ENCODE results near the gene SCYGR4.
"Not testable (repeated sequence)": the region's sequence is repeated elsewhere in the genome, so short reads cannot be mapped to it uniquely, and the experiment has no call there.

The SCYGR4 gene, protein sequence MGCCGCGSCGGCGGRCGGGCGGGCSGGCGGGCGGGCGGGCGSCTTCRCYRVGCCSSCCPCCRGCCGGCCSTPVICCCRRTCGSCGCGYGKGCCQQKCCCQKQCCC

GRCh38 chr2:227617316-227618230 is at the start of gene SCYGR4:
Gene SCYGR4 (plus strand): TSS chr2:227617498. CDS start chr2:227617498, 0 bp downstream.
- no peak for DNase-seq (ENCODE audit: low read depth)

DNA sequence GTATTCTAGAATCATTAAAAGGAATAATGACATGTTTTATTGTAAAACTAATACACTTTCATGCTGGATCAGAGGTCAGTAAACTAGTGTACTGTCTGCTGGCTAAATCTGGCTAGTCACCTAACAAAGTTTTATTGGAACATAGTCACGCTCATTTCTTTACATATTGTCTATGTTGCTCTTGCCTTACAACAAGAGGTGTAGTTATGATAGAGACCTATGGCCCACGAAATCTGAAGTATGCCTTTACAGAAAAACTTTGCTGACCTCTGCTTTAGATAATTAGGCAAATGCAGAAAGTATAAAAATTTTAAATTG is 48.5 kb upstream of the SCYGR4 start:
- no peak for DNase-seq (ENCODE audit: low read depth)

DNA sequence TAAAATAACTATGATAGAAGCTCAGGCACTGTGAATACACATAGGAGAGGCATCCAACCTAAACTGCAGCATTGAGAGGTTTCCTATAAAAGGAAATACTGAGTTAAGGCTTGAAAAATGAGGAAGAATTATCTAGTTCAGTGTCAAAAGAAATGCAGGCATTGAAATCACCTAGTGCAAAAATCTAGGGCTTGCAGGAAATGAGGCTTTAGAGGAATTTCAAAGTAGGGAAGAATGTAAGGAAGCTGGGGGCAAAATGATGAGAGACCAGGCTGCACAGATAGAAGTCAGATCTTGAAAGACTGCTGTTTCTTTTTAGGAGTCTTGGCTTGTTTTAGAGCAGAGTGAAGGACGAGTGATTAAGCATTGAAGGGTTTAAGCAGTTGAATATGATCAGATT is 46.7 kb upstream of the SCYGR4 start:
- DNase-seq (ENCODE audit: low read depth), result no peak

GRCh38 chr2:227576110-227576509 is 41.2 kb upstream of the SCYGR4 start:
- DNase-seq (ENCODE audit: low read depth), result no peak

GRCh38 chr2:227576812-227577211 is 40.5 kb upstream of the SCYGR4 start:
- no peak for DNase-seq (ENCODE audit: low read depth)

DNA sequence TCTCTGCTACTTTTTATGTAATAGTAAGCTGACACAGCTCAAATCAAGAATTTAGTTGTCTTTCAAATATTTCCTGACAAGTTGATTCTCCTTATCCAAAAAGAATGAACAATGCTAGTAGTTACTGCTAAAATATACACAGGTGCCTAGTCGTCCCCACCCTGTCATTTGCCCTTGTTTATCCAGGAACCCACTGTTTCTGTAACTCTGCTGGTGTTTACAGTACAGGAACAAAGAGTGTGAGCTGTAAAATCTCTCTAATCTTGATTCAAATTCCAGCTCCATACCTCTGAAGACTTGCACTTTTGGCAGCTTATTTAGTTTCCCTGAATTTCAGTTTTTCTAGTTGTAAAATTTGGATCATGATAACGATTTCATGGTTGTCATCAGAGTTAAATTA is 39.7 kb upstream of the SCYGR4 start:
- DNase-seq (ENCODE audit: low read depth), result no peak

- DNase-seq (ENCODE audit: low read depth), result no peak
Observed at GRCh38 chr2:227578642-227579041, 38.7 kb upstream of the SCYGR4 start.

DNA sequence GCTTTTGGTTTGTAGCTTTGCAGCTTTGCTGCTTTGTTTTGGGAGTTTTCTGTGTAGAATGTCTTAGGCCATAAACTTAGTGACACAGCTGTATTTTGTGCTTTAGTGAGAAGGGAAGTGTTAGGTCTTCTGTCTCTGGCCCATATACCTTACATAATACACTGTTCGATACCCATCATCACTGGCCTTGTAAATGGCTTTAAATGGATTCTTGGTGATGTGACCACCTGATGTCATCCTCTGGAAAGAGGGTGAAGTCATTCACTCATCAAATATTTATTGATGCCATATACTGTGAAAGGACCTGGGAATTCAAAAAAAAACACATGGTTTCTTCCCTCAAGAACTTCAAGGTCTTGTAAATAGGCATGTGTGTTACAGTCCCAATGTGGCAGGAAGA is 37.5 kb upstream of the SCYGR4 start:
- no peak for DNase-seq (ENCODE audit: low read depth)

- DNase-seq (ENCODE audit: low read depth), result no peak
Observed at GRCh38 chr2:227582369-227582768, 34.9 kb upstream of the SCYGR4 start.

DNA sequence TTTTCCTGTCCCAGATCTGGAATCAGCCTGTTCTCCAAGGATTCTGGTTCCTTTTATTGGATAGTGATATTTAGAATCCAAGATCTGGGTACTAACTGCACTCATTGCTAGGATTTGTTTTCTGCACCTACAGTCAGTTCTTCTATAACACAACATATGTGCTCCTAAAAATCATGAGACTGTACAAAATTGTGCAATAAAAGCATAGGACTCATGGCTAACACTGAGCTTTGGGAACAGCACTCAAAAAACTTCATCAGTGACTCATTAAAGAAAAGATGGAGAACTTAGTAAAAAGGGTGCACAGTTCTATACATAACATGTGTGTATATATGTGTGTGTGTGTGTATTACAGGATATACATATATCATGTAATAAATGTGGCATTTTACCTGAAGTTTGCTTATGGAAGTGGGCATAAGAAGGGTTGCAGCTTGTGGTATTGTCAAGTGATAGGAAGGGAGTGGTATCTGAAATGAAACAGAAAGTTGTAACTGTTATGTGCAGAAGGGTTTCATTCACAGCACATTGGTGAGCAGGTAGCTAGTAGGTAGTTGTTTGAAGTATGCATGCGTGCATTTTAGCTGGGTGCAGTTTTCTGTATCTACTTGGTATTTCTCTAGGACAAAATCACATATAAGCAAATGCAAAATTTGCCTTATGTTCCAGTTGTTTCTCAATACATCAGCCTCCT is 24.5 kb upstream of the SCYGR4 start:
- DNase-seq (ENCODE audit: low read depth), result no peak

- DNase-seq (ENCODE audit: low read depth), result no peak
Observed at GRCh38 chr2:227595797-227596196, 21.5 kb upstream of the SCYGR4 start.

GRCh38 chr2:227597036-227597435 is 20.3 kb upstream of the SCYGR4 start:
- DNase-seq (ENCODE audit: low read depth), result no peak

DNA sequence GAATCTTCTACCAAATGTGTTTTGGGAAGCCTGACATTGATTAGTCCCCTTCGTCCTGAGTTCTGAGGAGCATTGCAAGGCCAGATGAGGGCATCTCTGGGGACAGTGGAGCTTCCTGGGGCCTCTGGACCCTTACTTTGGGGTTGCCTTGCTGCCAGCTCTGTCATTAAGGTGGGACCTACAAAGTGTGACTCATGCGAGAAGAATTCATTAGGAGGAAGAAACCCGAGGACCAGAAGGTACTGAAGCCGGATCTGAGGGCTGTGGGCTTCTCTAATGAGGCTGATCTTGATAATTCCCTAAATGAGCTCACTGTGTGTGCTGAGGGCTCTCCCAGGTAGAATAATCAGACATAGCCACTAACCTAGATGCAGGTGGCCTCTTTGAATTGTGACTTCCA is 19.3 kb upstream of the SCYGR4 start:
- DNase-seq (ENCODE audit: low read depth), result no peak

GRCh38 chr2:227598835-227599503 is 18.3 kb upstream of the SCYGR4 start, which contains the start of gene SCYGR2:
Gene SCYGR2 (plus strand): TSS chr2:227598893. CDS start chr2:227598893, 0 bp downstream.
- DNase-seq (ENCODE audit: low read depth), result not testable (repeated sequence)

DNA sequence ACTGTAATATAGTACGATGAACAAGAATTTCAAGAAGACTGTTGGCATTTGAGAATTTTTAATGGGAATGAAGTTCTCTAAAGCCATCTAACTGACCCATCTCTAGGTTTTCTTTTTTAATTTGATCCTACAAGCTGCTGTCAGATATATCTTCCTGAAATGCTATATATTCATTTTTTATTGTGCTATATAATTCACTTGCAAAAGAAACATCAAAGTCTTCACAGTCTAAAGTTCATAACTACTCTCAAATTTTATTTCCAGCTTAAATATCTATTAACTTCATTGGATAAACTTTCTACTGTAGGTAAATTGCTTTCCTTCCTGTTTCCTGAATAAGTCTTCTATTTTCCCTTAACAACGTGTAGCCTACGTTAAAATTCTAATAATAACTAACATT is 14.9 kb upstream of the SCYGR4 start:
- no peak for DNase-seq (ENCODE audit: low read depth)

DNA sequence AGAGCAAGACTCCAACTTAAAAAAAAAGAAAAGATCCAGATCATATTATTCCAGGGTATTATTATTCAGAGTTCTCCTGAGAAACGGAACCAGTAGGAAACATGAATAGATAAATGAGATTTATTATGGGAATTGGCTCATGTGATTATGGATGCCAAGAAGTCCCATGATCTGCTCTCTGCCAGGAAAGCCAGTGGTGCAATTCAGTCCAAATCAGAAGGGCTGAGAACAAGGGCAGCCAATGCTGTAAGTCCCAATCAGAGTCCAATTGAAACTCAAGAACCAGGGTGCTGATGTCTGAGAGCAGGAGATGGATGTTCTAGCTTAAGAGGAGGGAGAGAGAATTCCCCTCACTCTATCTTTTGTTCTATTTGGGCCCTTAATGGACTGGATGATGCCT is 10.8 kb upstream of the SCYGR4 start:
- DNase-seq (ENCODE audit: low read depth), result no peak

DNA sequence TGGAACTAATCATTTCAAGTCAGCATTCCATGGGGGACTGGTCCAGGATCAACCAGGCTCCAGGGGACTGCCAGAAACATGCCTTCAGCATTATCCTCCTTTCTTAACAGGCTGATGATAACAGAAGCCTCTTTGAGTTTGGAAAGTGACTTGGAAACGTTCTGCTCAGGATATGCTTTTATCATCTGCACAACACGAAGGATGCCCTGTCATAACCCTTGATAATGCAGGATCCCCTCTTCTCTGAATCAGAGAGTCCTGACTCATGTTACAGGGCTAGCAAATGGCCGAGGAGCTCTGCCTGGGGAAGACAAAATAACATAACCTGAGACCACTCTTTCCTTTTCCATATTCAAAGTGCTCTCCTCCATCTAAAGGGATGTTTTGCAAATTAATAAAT is 9.4 kb upstream of the SCYGR4 start:
- no peak for DNase-seq (ENCODE audit: low read depth)

DNA sequence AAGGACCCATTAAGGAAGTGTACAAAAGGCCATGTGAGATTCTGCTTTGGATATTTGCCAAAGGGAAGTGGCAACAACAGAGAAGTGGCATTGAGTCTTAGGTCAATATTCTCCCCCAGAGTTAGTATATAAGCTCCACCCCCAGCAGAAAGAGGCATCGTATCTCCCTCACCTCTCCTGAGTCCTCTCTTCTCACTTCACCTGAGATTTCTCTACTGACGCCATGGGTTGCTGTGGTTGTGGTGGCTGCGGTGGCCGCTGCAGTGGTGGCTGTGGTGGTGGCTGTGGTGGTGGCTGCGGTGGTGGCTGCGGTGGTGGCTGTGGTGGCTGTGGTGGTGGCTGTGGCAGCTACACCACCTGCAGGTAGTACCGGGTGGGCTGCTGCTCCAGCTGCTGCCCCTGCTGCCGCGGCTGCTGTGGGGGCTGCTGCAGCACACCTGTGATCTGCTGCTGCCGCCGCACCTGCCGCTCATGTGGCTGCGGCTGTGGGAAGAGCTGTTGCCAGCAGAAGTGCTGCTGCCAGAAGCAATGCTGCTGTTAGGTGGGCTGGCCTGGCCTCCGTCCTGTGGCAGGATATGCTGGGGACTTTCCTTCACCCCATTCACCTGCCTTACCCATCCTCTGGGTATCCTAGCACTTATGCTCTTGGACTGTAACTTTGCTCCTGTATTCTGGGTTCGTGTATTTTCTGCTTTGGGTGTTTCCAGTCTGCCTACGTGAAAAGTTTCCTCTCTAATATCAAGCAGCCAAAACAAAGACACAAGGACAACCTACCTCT is 8.5 kb upstream of the SCYGR4 start:
- no peak for DNase-seq (ENCODE audit: low read depth)

GRCh38 chr2:227610123-227610522 is 7.2 kb upstream of the SCYGR4 start:
- no peak for DNase-seq (ENCODE audit: low read depth)

DNA sequence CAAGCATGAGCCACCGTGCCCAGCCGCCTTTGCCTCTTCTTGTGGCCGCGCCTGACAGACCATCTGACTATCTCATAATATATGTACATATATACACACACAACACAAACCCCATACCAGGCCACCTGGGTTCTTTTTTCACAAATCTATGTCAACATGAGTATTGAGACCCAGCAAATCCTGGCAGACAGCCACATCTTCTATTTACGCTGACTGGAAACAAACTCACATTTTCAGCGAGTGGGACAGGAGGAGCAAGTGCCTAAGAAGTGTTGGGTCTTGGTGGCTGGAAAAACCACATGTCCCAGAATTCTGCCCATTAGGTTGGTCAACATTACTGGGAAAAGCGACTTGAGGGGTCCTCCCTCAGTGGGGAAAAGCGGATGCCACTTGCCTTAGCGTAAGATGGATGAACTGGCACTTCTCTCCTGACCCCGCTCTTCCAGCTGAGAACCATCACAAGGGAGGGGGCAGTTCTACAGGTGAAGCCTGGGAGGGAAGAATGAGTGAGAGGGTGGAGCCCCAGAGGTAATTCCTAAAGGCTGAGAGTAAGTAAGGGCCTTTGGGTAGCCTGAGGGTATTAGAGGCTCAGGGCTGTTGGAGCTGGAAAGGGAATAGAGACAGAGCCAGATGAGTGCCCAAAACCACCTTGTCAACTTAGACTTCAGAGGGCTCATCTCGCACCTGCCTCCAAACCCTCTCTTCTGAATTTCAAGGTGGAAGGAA is 4.6 kb upstream of the SCYGR4 start:
- no peak for DNase-seq (ENCODE audit: low read depth)

DNA sequence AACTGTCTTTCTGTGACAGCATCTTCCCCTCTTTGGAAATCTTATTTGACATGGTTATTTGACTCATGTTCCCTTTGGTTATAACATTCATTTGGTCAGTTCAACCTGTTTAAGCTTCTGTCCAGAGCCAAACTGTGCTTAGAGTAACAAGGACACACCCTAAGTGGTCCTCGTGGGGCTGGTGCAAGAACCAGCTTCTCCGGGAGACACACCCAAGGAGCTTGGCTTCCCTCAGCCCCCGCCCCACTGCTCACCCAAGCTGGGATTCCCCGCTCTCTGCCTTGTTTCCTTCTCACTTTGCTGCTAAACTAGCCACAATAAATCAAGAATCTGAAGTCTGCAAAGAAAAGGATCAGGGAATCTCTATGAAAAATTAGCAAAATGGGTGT is 4.0 kb upstream of the SCYGR4 start:
- no peak for DNase-seq (ENCODE audit: low read depth)

Measured in activated T-helper 1 cell treated with Interleukin-2 at 50 U/mL for 16 hours (primary cell).